Mammary epithelial cell (primary cell): ENCODE data around the gene SNN.

Experiments used
- CTCF ChIP-seq, 2 donors: IDR thresholded peaks in 1 of 2; conservative IDR thresholded peaks in 1 of 2; 2 replicates each; pipeline ENCODE4 v1.5.1; 2011 to 2012; ENCODE audit warnings: inconsistent platforms in 2 of 2, low read length in 2 of 2, mild to moderate bottlenecking in 2 of 2, control low read depth in 1 of 2, low read depth in 1 of 2; ENCODE audit not compliant: insufficient read depth in 1 of 2; ENCODE audit errors: extremely low read depth in 1 of 2
- EZH2 ChIP-seq: IDR thresholded peaks from 2 replicates; pipeline ENCODE4 v1.6.1; 2012; ENCODE audit warnings: low read length, inconsistent platforms, borderline replicate concordance

GRCh38 chr16:11638140-11638539 lies 30.1 kb upstream of the SNN start:
- TF ChIP-seq CTCF (conservative IDR thresholded peaks at IDR 0.05 in 1 of 2, IDR thresholded peaks at IDR 0.05 in 1 of 2; ENCODE audit: extremely low read depth in 1 of 2, insufficient read depth in 1 of 2, low read depth in 1 of 2, low read length in 2 of 2) (no peak), EZH2 (no peak)
